B cell (primary cell): ENCODE measurements around the gene DCTPP1. TPM values are rescaled to one million over a fixed set of nuclear protein-coding genes. Genes with fewer than 3 reads are reported as not detected.
A peak's percentile ranks its signal among the peaks of the same experiment; 100 is the strongest.

Experiments used
- ATAC-seq: fragments of 200-7000 bp; cut with Tn5 transposase; one replicate; pipeline ENCODE4 v1.10.0; 2021; ENCODE audit warnings: low read depth, mild to moderate bottlenecking, moderate number of reproducible peaks, moderate library complexity
- CTCF ChIA-PET: fragments of 350-600 bp; sonication (Branson Sonifier 250); formaldehyde crosslinking; loops from one replicate; lab custom pipeline; 2021; ENCODE audit warnings: antibody characterized with exemption, inconsistent platforms; lab: Charles Lee
- POLR2A ChIA-PET: fragments of 350-600 bp; sonication (Branson Sonifier 250); formaldehyde crosslinking; loops from one replicate; lab custom pipeline; 2021; ENCODE audit warnings: antibody characterized with exemption; lab: Charles Lee
- DNase-seq: peaks from one replicate; pipeline ENCODE4 v3.0.0; 2013
- H2AFZ ChIP-seq: 2 replicates; pipeline ENCODE4 v1.6.1; 2012; ENCODE audit warnings: mild to moderate bottlenecking, low read depth, low read length; ENCODE audit not compliant: insufficient read depth, poor library complexity, severe bottlenecking
- H3K27ac ChIP-seq, 2 donors: 1 replicate in 1 of 2; 2 replicates in 1 of 2; pipeline ENCODE4 v1.5.1; 2012 to 2013; ENCODE audit warnings: low read length in 2 of 2, mild to moderate bottlenecking in 2 of 2, moderate library complexity in 1 of 2
- H3K27me3 ChIP-seq, 4 experiments: fragments of 200-600 bp in 1 of 4; sonication (generic) in 1 of 4; replicated peaks in 1 of 4; 1 replicate in 2 of 4; 2 replicates in 2 of 4; pipeline versions ENCODE4 v1.6.1 to v1.7.0; 2013 to 2016; ENCODE audit warnings: low read length in 3 of 4, mild to moderate bottlenecking in 2 of 4, mixed read lengths in 1 of 4, moderate library complexity in 1 of 4; ENCODE audit not compliant: insufficient read depth in 4 of 4, control insufficient read depth in 3 of 4; ENCODE audit errors: control extremely low read depth in 1 of 4
- H3K36me3 ChIP-seq, 2 experiments: replicated peaks in 1 of 2; 1 replicate in 1 of 2; 2 replicates in 1 of 2; pipeline versions ENCODE4 v1.6.1 to v1.7.1; 2013; ENCODE audit warnings: low read length in 1 of 2; ENCODE audit not compliant: insufficient read depth in 2 of 2, control insufficient read depth in 1 of 2; ENCODE audit errors: control extremely low read depth in 1 of 2, extremely low read depth in 1 of 2
- H3K4me1 ChIP-seq, 2 donors: fragments of 200-600 bp in 1 of 2; sonication (generic) in 1 of 2; 1 replicate in 1 of 2; 2 replicates in 1 of 2; pipeline versions ENCODE4 v1.5.1 to v1.6.1; 2013 to 2017; ENCODE audit warnings: low read length in 2 of 2; ENCODE audit not compliant: control insufficient read depth in 2 of 2, insufficient read depth in 2 of 2
- H3K4me2 ChIP-seq: replicated peaks from 2 replicates; pipeline ENCODE3; 2012; ENCODE audit warnings: mild to moderate bottlenecking, low read depth, low read length; ENCODE audit not compliant: poor library complexity, severe bottlenecking
- H3K4me3 ChIP-seq, 5 experiments: fragments of 200-600 bp in 1 of 5; sonication (generic) in 1 of 5; 1 replicate in 3 of 5; 2 replicates in 2 of 5; pipeline versions ENCODE4 v1.5.1 to v1.7.0; 2011 to 2016; ENCODE audit warnings: low read length in 4 of 5, mild to moderate bottlenecking in 4 of 5, low read depth in 2 of 5, control low read depth in 1 of 5, moderate library complexity in 1 of 5; ENCODE audit not compliant: insufficient read depth in 1 of 5; ENCODE audit errors: control extremely low read depth in 1 of 5, extremely low read depth in 1 of 5
- H3K79me2 ChIP-seq: fragments of 200-600 bp; sonication (generic); one replicate; pipeline ENCODE4 v1.6.0; 2016; ENCODE audit warnings: low read length; ENCODE audit not compliant: control insufficient read depth, insufficient read depth
- H3K9ac ChIP-seq: fragments of 200-600 bp; sonication (generic); 2 replicates; pipeline ENCODE4 v1.6.1; 2017; ENCODE audit warnings: mild to moderate bottlenecking, low read length, moderate library complexity
- H3K9me3 ChIP-seq, 3 donors: one replicate each; pipeline versions ENCODE4 v1.6.1 to v1.7.1; 2013; ENCODE audit warnings: low read length in 2 of 3; ENCODE audit not compliant: control insufficient read depth in 2 of 3, insufficient read depth in 1 of 3; ENCODE audit errors: control extremely low read depth in 1 of 3
- H4K20me1 ChIP-seq: 2 replicates; pipeline ENCODE4 v1.6.0; 2012; ENCODE audit warnings: mild to moderate bottlenecking, low read length; ENCODE audit not compliant: insufficient read depth, control insufficient read depth, poor library complexity, severe bottlenecking
- H3K27ac Mint-ChIP-seq: one replicate; pipeline ENCODE4 v1.8.0; 2021; ENCODE audit warnings: mixed read lengths
- H3K27me3 Mint-ChIP-seq: one replicate; pipeline ENCODE4 v1.8.0; 2021; ENCODE audit warnings: mixed read lengths
- H3K4me1 Mint-ChIP-seq: one replicate; pipeline ENCODE4 v1.8.0; 2021; ENCODE audit warnings: mixed read lengths
- H3K4me3 Mint-ChIP-seq: one replicate; pipeline ENCODE4 v1.8.0; 2021; ENCODE audit warnings: mixed read lengths
- H3K9me3 Mint-ChIP-seq: one replicate; pipeline ENCODE4 v1.8.0; 2022; ENCODE audit warnings: mixed read lengths; ENCODE audit not compliant: insufficient read depth
- CTCF ChIP-seq: fragments of 200-600 bp; IDR thresholded peaks from one replicate; pipeline ENCODE4 v1.8.0; 2022; ENCODE audit warnings: antibody characterized with exemption, mild to moderate bottlenecking
- EZH2 ChIP-seq: IDR thresholded peaks from 2 replicates; pipeline ENCODE4 v1.6.1; 2012; ENCODE audit warnings: borderline replicate concordance, low read depth, mild to moderate bottlenecking, moderate library complexity, low read length; ENCODE audit not compliant: insufficient read depth, poor library complexity, severe bottlenecking
- WGBS: methylation state at CpG from one replicate; pipeline ENCODE4 v1.1.5; 2013; ENCODE audit warnings: missing lambda C conversion rate; ENCODE audit not compliant: insufficient coverage; 5-methylcytosine and 5-hydroxymethylcytosine counted together
- intact Hi-C: fragments of 100-400 bp; cut with micrococcal nuclease; formaldehyde crosslinking; loops from one replicate; pipeline ENCODE4 v1.10.0; 2022
- polyA plus RNA-seq: library from polyadenylated mRNA; depleted of rRNA; stranded (reverse); fragments of >200 nt; gene quantifications from 2 replicates; pipeline ENCODE4 v1.2.3, GENCODE V29; 2012
- total RNA-seq, 2 donors: library from RNA; stranded (reverse); fragments of 120-200 nt in 1 of 2; gene quantifications; 1 replicate in 1 of 2; 2 replicates in 1 of 2; pipeline versions ENCODE4 v1.2.3 to v1.2.4, GENCODE V29; 2013 to 2022

Gene DCTPP1
- total and polyA plus RNA-seq, 2 donors (not counting 1 experiment from before 2014, with no cell fraction given): 25.0 to 30.3 TPM

DNA sequence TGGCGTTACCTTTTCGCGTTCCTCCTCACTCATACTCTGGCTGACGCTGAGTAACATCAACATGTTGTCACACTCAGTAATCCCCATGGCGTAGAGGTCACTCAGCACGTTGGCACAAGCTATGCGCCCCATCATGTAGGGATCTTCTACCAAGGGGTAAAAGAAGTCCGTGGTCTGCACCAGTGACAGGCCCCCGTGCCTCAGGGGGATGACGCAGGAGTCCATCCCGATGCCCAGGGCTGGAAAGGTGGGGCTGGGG, 15.2 kb upstream of the DCTPP1 start:
- peaks cover 0 to 6% (median 0%) of the 10 kb centered on the region in 3 donors for H3K9me3 ChIP-seq
- DNase-seq (no peak), ATAC-seq (no peak)
- intact Hi-C loops: loop anchor here (1.0 to 2.0 kb wide), 5 partner anchors 14 to 82 kb away; partner anchors contain the start of genes DCTPP1 and ITGAL
- H3K27me3 Mint-ChIP-seq: no peaks in the 10 kb centered on the region
- peak overlapping the region; percentile 72 for H3K4me2 ChIP-seq
- no peak for TF ChIP-seq CTCF
- H3K4me1 Mint-ChIP-seq: peaks cover 43% of the 10 kb centered on the region
- H3K79me2 ChIP-seq: peaks cover 25% of the 10 kb centered on the region
- H3K4me3 Mint-ChIP-seq: peak overlapping the region; percentile 96
- peaks cover 0 to 18% of the 10 kb centered on the region in 2 experiments for H3K36me3 ChIP-seq
- H3K27me3 ChIP-seq: no peaks in the 10 kb centered on the region
- H3K4me3 ChIP-seq: peak overlapping the region; percentile 74 to 99 (median 78)
- H3K9ac ChIP-seq: peak overlapping the region; percentile 74
- no peaks in the 10 kb centered on the region for H3K9me3 Mint-ChIP-seq
- H3K27ac ChIP-seq: peak overlapping the region; percentile 78 to 85
- CTCF ChIA-PET: interaction anchor here (0.6 to 7.4 kb wide), 5 partner anchors 13 to 90 kb away, joined by 3 to 77 read pairs (median 17); partner anchors contain the start of genes DCTPP1, ITGAL and ZNF747
- peak overlapping the region; percentile 81 for H2AFZ ChIP-seq
- peaks cover 31 to 35% of the 10 kb centered on the region in 2 donors for H3K4me1 ChIP-seq
- H4K20me1 ChIP-seq: peaks cover 22% of the 10 kb centered on the region
- POLR2A ChIA-PET: interaction anchor here (0.8 to 2.1 kb wide), 5 partner anchors 15 to 127 kb away, joined by 3 to 6 read pairs (median 5); partner anchors contain the start of genes DCTPP1, ITGAL and ZNF688
- peak overlapping the region; percentile 50 for H3K27ac Mint-ChIP-seq
- WGBS: 36% methylated on average over 11 of the region's 11 CpGs

DNA sequence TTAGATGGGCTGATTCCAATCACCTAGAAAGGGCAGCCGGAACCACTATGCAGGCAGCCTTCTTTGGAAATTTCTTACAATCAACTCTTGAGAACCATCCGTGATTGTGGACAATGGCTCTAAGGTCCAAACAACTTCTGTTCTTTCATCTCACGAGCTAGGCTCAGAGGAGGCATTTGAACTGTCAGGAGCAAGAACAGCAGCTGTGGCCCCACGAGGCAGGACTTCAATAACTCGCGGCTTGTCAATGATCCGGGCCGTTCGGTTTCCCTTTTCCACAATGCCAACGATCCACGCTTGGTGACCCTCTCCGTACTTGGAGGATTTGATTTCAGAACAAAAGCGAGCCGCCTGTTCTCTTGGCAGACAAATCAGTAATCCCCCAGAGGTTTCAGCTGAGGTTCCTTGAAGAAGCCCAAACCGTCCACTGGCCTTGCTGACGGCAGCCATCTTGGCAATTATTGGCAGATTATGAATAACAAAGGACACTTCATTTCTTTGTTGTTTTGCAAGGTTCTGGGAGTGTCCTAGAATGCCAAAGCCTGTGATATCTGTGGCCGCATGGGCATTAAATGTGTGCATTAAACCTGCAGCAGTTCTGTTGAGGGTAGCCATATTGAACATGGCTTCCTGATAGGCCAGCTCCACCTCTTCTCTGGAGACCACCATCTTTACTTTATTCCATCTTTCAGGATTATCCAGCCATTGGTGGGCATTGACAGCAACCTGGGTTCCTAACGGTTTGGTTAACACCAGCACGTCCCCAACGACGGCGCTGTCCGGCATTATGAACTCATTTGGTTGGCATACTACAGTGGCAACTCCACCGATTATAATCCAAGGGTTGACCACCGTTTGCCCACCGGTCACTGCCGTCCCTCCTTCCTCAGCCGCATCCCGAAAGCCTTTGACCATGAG, 14.7 kb upstream of the DCTPP1 start:
- ChIA-PET CTCF (interaction anchor here (0.6 to 7.4 kb wide), 5 partner anchors 14 to 91 kb away, joined by 3 to 77 read pairs (median 17); partner anchors contain the start of genes DCTPP1, ITGAL and ZNF747), POLR2A (interaction anchor here (0.8 to 2.1 kb wide), 5 partner anchors 15 to 127 kb away, joined by 3 to 6 read pairs (median 5); partner anchors contain the start of genes DCTPP1, ITGAL and ZNF688)
- peak overlapping the region; percentile 74 for H3K9ac ChIP-seq
- DNase-seq (no peak), ATAC-seq (no peak)
- peaks cover 37% of the 10 kb centered on the region in 2 donors for H3K4me1 ChIP-seq
- peaks cover 25% of the 10 kb centered on the region for H3K79me2 ChIP-seq
- peak overlapping the region; percentile 78 to 85 for H3K27ac ChIP-seq
- intact Hi-C loops: loop anchor here (1.0 to 2.0 kb wide), 5 partner anchors 14 to 83 kb away; partner anchors contain the start of genes DCTPP1 and ITGAL
- peak overlapping the region; percentile 74 to 99 (median 78) for H3K4me3 ChIP-seq
- no peaks in the 10 kb centered on the region for H3K27me3 ChIP-seq
- H3K9me3 ChIP-seq: peaks cover 0 to 6% (median 0%) of the 10 kb centered on the region in 3 donors
- peaks cover 48% of the 10 kb centered on the region for H3K4me1 Mint-ChIP-seq
- no peaks in the 10 kb centered on the region for H3K9me3 Mint-ChIP-seq
- peaks cover 0 to 18% of the 10 kb centered on the region in 2 experiments for H3K36me3 ChIP-seq
- H3K27me3 Mint-ChIP-seq: no peaks in the 10 kb centered on the region
- H3K27ac Mint-ChIP-seq: peak overlapping the region; percentile 50
- H2AFZ ChIP-seq: peak overlapping the region; percentile 81
- peak overlapping the region; percentile 72 for H3K4me2 ChIP-seq
- TF ChIP-seq CTCF (no peak), EZH2 (no peak)
- 92% methylated on average over 27 of the region's 29 CpGs for WGBS
- peak overlapping the region; percentile 96 for H3K4me3 Mint-ChIP-seq
- H4K20me1 ChIP-seq: peaks cover 22% of the 10 kb centered on the region
